Panc1 (cell line): ENCODE measurements around the gene TRO. TPM values are rescaled to one million over a fixed set of nuclear protein-coding genes. Genes with fewer than 3 reads are reported as not detected.

Experiments
- ATAC-seq: fragments of 200-7000 bp; cut with Tn5 transposase; 2 replicates; pipeline ENCODE4 v1.9.1; 2020; ENCODE audit warnings: mild to moderate bottlenecking, moderate library complexity
- BruUV-seq: library from RNA; stranded (reverse); fragments of 400-500 nt; replicated peaks from 2 replicates; lab custom pipeline; 2021; lab: Mats Ljungman, UMichigan
- CTCF ChIA-PET: fragments of 300-600 bp; sonication (Branson Sonifier 250); formaldehyde crosslinking; loops from one replicate; lab custom pipeline; 2022; ENCODE audit warnings: antibody characterized with exemption; lab: Charles Lee
- POLR2A ChIA-PET: fragments of 300-600 bp; sonication (Branson Sonifier 250); formaldehyde crosslinking; loops from one replicate; lab custom pipeline; 2022; ENCODE audit warnings: antibody characterized with exemption; lab: Charles Lee
- DNase-seq: peaks from one replicate; pipeline ENCODE4 v3.0.0-alpha.2; 2010; ENCODE audit warnings: low read depth, low spot score
- H3K27ac ChIP-seq: 2 replicates; pipeline ENCODE4 v1.5.1; 2011; ENCODE audit warnings: mild to moderate bottlenecking, low read length, inconsistent platforms
- H3K27me3 ChIP-seq: fragments of 200-500 bp; sonication (Bioruptor generic); 2 replicates; pipeline ENCODE4 v1.6.0; 2014; ENCODE audit warnings: low read length, inconsistent platforms; ENCODE audit not compliant: control insufficient read depth, insufficient read depth
- H3K36me3 ChIP-seq: fragments of 200-500 bp; sonication (Bioruptor generic); 2 replicates; pipeline ENCODE4 v1.5.1; 2014; ENCODE audit warnings: inconsistent platforms, mild to moderate bottlenecking, low read length, moderate library complexity; ENCODE audit not compliant: control insufficient read depth, insufficient read depth
- H3K4me1 ChIP-seq: 2 replicates; pipeline ENCODE4 v1.5.1; 2011; ENCODE audit warnings: inconsistent platforms, mild to moderate bottlenecking, low read length, moderate library complexity; ENCODE audit not compliant: control insufficient read depth, insufficient read depth
- H3K4me3 ChIP-seq, 2 experiments: 2 replicates each; pipeline ENCODE4 v1.5.1; 2011 to 2012; ENCODE audit warnings: low read depth in 2 of 2, low read length in 2 of 2, mild to moderate bottlenecking in 2 of 2, inconsistent platforms in 1 of 2, moderate library complexity in 1 of 2
- H3K9me3 ChIP-seq: fragments of 200-500 bp; sonication (Bioruptor generic); 2 replicates; pipeline ENCODE4 v1.5.1; 2014; ENCODE audit warnings: low read depth, mild to moderate bottlenecking, inconsistent platforms, low read length, moderate library complexity; ENCODE audit not compliant: control insufficient read depth, insufficient read depth
- POLR2AphosphoS5 ChIP-seq: IDR thresholded peaks from 2 replicates; pipeline ENCODE4 v1.6.1; 2012; ENCODE audit warnings: mild to moderate bottlenecking, low read depth, low read length, moderate library complexity
- REST ChIP-seq, 2 experiments: IDR thresholded peaks; 2 replicates each; pipeline ENCODE4 v1.6.1; 2011 to 2012; ENCODE audit warnings: low read depth in 2 of 2, control low read depth in 1 of 2, low read length in 1 of 2, mild to moderate bottlenecking in 1 of 2, moderate library complexity in 1 of 2; ENCODE audit not compliant: insufficient read depth in 1 of 2
- SIN3A ChIP-seq: IDR thresholded peaks from 2 replicates; pipeline ENCODE4 v1.6.1; 2012; ENCODE audit warnings: low read depth, mild to moderate bottlenecking, low read length, moderate library complexity, borderline replicate concordance; ENCODE audit not compliant: insufficient read depth
- TCF7L2 ChIP-seq: IDR thresholded peaks from 2 replicates; pipeline ENCODE4 v1.6.1; 2011; ENCODE audit warnings: mild to moderate bottlenecking, low read depth, low read length, inconsistent platforms
- in situ Hi-C: cut with HindIII; loops from 2 replicates; pipeline ENCODE4 v1.10.0; 2016; ENCODE audit warnings: low sequenced_read_pairs, low pct_unique_long_range_greater_than_20kb
- intact Hi-C: fragments of 100-400 bp; cut with micrococcal nuclease; formaldehyde crosslinking; loops from one replicate; pipeline ENCODE4 v1.10.0; 2022; ENCODE audit not compliant: unreplicated experiment
- total RNA-seq: library from RNA; stranded (reverse); gene quantifications from one replicate; pipeline ENCODE4 v1.2.1, GENCODE V29; 2021; ENCODE audit not compliant: unreplicated experiment
- TF ChIP-seq, protein P1 (sequence below): fragments of 450-650 bp; IDR thresholded peaks from 2 replicates; pipeline ENCODE4 v1.5.1; 2017; ENCODE audit warnings: mild to moderate bottlenecking

TRO gene
- total RNA-seq, 1 experiment from 2014 or later: 2.4 TPM

DNA sequence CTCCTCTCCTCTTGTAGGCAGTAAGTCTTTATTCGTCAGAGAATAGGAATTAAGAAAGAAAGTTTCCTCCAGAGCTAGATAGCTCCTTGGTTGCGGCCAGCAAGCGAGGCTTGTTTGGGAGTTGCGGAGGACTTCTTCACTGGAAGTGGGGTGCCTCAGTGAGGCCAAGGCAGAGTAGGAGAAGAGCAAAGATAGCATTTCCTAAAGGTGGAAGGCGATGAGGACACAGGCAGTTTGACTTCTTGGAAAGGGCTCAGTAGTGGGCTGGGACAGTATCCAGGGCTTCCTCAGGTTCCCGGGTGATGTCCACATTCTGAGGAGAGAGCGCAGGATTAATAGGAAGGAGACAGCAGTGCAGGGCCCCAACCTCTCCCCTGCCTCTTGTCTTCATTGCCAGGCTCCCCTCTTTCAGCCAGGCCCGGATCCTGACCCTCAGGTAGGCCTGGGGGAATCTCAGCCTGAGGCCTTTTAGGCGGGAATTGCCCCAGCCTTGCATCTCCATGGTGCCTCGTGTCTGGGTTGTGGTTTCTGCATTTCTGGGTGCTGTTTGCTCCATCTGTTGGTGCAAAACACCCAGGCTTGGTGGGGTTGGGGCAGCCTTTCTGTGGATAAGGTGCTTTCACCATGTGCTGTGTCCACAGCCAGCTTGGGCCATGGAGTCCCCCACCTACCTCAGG is 12.7 kb downstream of the TRO start:
- POLR2A ChIA-PET: no interaction called here
- H3K9me3 ChIP-seq: no peaks in the 10 kb centered on the region
- CTCF ChIA-PET: no interaction called here
- no peak for TF ChIP-seq TCF7L2
- no peak for TF ChIP-seq REST (IDR thresholded peaks at IDR 0.05; ENCODE audit: insufficient read depth in 1 of 2, low read depth in 2 of 2, low read length in 1 of 2)
- no peak for TF ChIP-seq POLR2AphosphoS5
- TF ChIP-seq SIN3A: no peak
- TF ChIP-seq, protein P1, sequence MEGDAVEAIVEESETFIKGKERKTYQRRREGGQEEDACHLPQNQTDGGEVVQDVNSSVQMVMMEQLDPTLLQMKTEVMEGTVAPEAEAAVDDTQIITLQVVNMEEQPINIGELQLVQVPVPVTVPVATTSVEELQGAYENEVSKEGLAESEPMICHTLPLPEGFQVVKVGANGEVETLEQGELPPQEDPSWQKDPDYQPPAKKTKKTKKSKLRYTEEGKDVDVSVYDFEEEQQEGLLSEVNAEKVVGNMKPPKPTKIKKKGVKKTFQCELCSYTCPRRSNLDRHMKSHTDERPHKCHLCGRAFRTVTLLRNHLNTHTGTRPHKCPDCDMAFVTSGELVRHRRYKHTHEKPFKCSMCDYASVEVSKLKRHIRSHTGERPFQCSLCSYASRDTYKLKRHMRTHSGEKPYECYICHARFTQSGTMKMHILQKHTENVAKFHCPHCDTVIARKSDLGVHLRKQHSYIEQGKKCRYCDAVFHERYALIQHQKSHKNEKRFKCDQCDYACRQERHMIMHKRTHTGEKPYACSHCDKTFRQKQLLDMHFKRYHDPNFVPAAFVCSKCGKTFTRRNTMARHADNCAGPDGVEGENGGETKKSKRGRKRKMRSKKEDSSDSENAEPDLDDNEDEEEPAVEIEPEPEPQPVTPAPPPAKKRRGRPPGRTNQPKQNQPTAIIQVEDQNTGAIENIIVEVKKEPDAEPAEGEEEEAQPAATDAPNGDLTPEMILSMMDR: no peak
- in situ Hi-C loops (no loop called here), intact Hi-C loops (no loop called here)
- H3K4me3 ChIP-seq: no peak overlapping the region
- DNase-seq: no peak
- no TSS peak for BruUV-seq
- no peaks in the 10 kb centered on the region for H3K27me3 ChIP-seq
- no peaks in the 10 kb centered on the region for H3K36me3 ChIP-seq
- H3K4me1 ChIP-seq: no peaks in the 10 kb centered on the region
- H3K27ac ChIP-seq: no peak overlapping the region
- ATAC-seq: no peak

- Histone ChIP-seq H3K36me3 (no peaks in the 10 kb centered on the region), H3K27me3 (no peaks in the 10 kb centered on the region), H3K4me1 (no peaks in the 10 kb centered on the region), H3K4me3 (no peak overlapping the region), H3K27ac (no peak overlapping the region), H3K9me3 (no peaks in the 10 kb centered on the region)
- POLR2A ChIA-PET: no interaction called here
- TF ChIP-seq POLR2AphosphoS5: no peak
- TF ChIP-seq REST (IDR thresholded peaks at IDR 0.05; ENCODE audit: insufficient read depth in 1 of 2, low read depth in 2 of 2, low read length in 1 of 2): no peak
- TF ChIP-seq, protein P1: no peak
- no peak for TF ChIP-seq TCF7L2
- no peak for TF ChIP-seq SIN3A
- ATAC-seq (no peak), DNase-seq (no peak)
- BruUV-seq: no TSS peak
- CTCF ChIA-PET: no interaction called here
- intact Hi-C loops: no loop called here
- in situ Hi-C loops: no loop called here
Measured at GRCh38 chrX:54934058-54934457, 13.4 kb downstream of the TRO start.
